CD4-positive, alpha-beta T cell treated with Interleukin-4 for 4 hours (primary cell): ENCODE measurements around the gene ST7.

Experiments used
- DNase-seq: peaks from one replicate; pipeline ENCODE4 v3.0.0-alpha.2; 2020

ST7 gene

GRCh38 chr7:117165656-117166055, 212.4 kb downstream of the ST7 start:
- no peak for DNase-seq

- DNase-seq: no peak
These were observed 216.6 kb downstream of the ST7 start for GRCh38 chr7:117169907-117170306.

DNA sequence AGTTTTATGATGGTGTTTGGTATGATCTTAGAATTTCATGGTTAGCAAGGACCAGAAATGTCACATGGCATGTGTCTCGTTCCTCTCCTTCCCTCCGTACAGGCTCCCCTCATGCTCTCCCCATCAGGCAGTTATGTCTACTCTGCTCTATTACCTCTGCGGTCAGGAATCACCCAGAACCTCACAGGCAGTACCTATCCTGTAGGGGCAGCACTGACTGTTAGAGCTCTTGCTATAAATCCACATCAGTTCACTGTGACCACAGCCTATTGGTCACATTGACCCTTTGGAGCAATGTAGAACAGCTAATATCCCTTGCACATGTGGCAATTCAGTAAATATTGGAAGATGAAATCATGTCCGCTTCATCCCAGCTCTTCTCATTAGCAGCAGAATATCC, 217.8 kb downstream of the ST7 start:
- DNase-seq: no peak

GRCh38 chr7:117172283-117172682, 219.0 kb downstream of the ST7 start:
- no peak for DNase-seq

DNA sequence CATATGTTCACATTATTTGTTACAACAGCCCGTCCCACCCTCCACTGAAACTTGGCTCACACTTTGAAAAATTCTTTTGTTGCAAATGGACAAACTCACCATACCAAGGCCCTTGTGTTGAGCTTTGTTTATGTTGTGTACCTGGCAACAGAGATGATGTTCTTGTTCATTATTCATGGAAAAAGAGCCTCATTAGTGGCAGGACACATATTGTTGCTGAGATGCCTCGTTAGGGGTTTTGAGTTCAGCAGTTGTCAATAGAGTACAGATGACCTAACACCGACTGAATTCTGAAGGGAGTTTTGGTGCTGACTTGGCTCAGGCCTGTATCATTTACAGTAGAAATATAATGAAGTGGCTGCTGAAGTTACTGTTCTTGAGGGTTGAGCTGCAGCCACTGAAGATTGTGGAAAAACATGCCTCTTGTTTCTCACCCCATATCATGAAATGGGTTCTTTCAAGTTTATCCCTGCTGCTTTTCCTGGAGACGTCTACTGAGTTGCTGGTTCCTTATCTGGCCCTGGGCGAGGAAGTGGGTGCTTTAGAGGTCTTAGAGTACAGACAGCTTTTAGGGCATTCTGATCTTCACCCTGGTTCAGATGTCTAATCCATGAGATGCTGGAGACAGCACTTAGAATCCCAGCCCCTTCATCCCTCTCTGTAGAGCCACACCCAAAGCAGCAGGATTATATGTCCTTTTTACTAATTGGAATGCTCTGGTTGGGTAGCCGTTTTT, 219.9 kb downstream of the ST7 start:
- no peak for DNase-seq

DNA sequence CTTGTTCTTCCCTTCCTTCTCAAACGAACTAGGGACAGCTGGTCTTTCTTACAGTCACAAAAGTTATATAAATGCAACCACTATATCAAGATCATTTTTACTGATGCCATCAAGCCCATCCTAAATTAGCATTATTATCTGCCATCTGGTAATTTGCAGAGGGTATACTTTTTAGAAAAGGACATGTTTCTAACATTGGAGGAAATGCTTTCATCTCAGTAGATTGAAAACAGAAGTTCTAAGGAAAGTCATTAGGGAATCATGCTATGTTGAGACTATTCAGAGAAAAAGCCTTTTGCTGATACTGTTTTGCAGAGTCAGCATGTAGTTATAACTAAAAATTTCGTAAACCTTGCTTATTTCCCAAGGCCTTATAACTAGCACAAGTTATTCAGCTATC, 222.9 kb downstream of the ST7 start:
- DNase-seq: no peak

GRCh38 chr7:117178600-117178999, 225.3 kb downstream of the ST7 start:
- DNase-seq: no peak

- DNase-seq: no peak
These were observed 226.4 kb downstream of the ST7 start for GRCh38 chr7:117179701-117180100.

DNA sequence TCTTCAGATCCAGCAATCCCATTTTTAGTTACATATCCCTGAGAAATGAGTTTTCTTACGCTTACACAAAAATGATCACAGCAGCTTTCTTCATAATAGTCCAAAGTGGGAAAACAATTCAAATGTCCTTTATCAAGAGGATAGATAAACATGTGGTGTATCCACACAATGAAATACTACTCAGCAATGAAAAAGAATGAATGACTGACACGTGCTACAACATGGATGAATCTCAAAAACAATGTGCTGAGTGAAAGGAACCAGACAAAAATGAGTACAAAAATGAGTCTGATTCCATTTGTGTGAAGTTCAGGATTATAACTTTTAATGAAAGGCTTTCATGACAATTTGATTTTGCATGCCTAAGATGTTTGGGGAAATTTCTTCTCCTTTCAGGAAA, 230.4 kb downstream of the ST7 start:
- DNase-seq: no peak

DNA sequence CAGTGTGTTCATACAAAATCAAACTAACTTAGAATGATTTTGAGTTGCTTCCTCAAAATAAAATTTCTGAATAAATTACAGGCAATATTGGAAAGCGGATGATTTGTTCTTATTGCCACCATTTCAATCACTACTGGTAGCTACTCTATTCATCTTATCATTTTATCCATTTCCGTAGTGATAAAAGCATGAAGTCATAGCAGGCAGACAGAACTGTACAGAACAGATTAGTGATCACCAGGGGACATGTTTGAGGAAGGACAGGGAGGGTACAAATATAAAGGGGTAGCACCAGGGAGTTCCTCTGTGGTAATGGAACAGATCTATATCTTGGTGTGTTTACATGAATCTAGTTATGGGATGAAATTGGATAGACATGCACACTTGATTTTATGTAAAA, 231.1 kb downstream of the ST7 start:
- DNase-seq: no peak

DNA sequence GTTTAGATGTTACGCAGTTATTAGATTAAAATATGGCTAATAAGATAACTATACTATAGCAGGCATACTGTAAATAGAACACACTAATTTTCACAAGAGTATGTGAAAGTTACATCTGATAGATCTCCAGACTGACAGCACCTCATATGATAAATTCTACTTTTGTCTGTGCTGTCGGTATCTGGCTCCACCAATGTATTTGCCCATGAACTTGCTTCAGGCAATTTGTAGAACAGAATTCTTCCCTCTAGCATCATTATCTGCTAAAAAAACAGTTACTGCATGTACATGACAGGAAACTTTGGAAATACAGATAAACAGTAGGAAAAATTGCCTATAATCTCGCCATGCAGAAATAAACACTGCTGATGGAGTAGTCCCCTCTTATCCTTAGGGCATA, 231.8 kb downstream of the ST7 start:
- DNase-seq: no peak

- no peak for DNase-seq
These were observed 233.1 kb downstream of the ST7 start for GRCh38 chr7:117186218-117187010.

DNA sequence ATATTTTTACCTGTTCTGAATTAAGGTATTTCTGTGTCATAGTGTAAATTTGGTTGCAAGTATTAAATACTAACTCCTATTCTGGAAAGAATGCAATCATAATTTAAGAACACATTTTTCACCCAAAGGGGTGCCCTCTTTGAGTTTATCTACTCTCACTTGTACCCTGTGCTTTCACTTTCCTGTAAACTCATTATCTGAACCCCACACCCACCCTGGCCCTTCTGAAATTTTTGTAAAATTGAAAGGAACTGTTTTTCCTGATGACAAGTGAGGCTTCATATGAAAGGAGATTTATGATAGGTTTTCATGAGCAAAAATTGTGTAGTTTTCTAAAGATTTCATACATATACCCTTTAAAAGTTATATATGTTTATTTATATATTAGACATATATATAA, 235.1 kb downstream of the ST7 start:
- DNase-seq: no peak

DNA sequence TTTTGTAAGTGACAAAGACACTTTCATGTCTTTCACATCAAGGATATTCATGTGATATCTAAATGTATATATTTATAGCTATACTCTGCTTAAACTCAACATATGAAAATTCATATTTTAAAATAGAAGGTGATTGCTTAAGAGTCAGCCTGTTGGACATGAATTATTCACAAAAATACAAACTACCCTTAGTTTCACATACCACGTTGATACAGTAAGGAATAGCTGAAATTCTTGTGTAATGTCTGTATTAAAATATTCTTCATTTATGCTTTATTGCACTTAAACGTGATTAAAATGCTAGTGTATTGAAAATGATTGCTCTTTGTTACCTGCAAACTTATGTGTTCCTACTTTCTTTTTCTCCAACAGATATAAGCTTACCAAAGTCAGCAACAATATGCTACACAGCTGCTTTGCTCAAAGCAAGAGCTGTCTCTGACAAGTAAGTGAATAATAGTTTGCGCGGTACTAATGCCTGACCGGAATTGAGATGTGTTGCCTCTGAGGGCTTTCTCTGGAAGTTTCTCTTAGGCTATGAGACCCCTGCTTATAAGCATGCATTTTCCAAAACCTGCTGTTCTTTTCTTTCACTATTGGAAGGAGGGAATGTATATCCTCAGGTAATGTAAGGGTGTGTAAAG, 235.8 kb downstream of the ST7 start:
- no peak for DNase-seq

DNA sequence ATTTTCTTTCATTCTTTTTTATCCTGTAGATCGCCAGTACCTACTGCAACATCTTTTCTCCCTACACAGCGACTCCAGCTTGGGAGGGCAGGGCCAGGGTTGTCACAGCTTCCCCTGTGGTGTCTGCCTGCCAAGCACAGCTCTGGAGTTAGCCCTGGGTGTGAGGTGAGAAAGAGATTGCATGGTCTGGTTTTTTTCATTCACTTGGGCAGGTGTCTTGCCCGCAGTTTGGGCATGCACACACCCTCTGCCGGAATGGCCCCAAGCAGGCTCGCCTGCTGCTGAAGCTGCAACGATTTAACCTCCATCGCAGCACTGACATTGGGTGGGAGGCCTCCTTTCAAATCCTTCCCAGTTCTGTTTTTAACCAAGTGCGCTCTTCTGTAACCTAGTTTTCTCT, 236.8 kb downstream of the ST7 start:
- no peak for DNase-seq

GRCh38 chr7:117190746-117191435, 237.6 kb downstream of the ST7 start:
- DNase-seq: no peak

- DNase-seq: no peak
These were observed 238.8 kb downstream of the ST7 start for GRCh38 chr7:117192108-117192507.

DNA sequence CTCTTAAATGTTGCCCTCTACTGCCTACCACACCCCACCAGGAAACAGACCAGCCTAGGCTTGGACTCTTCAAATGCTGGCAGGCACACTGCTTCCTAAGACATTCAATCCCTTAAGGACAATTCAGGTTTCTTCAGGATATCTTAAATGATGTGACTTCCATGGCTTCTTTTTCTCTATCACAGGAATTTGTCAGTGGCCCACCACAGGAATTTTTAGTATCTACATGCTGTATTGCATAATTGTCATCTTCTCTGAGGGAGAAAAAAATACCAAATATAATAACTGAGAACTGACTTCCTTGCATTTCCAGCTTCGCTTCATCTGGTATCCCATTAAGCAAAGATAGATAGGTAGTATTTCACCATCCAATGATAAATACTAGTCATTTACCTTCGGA, 240.3 kb downstream of the ST7 start:
- no peak for DNase-seq

- no peak for DNase-seq
These were observed 241.1 kb downstream of the ST7 start for GRCh38 chr7:117194445-117194844.

DNA sequence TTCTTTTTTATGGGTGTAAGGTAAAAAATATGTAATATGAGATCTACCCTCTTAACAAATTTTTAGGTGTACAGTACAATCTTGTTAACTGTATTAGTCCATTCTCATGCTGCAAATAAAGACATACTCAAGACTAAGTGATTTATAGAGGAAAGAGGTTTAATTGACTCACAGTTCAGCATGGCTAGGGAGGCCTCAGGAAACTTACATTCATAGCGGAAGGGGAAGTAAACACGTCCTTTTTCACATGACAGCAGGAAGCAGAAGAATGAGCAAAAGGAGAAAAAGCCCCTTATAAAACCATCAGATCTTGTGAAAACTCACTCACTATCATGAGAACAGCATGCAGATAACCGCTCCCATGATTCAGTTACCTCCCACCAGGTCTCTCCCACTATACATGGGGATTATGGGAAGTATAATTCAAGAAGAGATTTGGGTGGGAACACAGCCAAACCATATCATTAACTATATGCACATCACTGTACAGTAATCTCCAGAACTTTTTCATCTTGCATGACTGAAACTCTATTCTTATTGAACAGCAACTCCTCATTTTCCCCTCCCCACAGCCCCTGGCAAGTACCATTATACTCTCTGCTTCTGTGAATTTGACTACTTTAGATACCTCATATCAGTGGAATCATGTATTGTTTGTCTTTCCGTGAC, 242.2 kb downstream of the ST7 start:
- DNase-seq: no peak

GRCh38 chr7:117200132-117200531, 246.8 kb downstream of the ST7 start:
- DNase-seq: no peak

- DNase-seq: no peak
These were observed 247.6 kb downstream of the ST7 start for GRCh38 chr7:117200786-117201458.
